HepG2 (cell line): Measurements from ENCODE around the gene ASB14. TPM values are rescaled to one million over a fixed set of nuclear protein-coding genes. Genes with fewer than 3 reads are reported as not detected.

Experiments used
- CENPX ChIP-seq: sonication (generic); formaldehyde crosslinking; IDR thresholded peaks from 2 replicates; pipeline ENCODE4 v1.9.0; 2021; ENCODE audit warnings: mild to moderate bottlenecking, missing genetic modification reagents, moderate library complexity
- ETV5 ChIP-seq: IDR thresholded peaks from 2 replicates; pipeline ENCODE4 v1.6.1; 2018; ENCODE audit warnings: missing biosample characterization, missing genetic modification reagents, inconsistent platforms, borderline replicate concordance
- HES4 ChIP-seq: sonication (generic); formaldehyde crosslinking; IDR thresholded peaks from 2 replicates; pipeline ENCODE4 v1.9.0; 2021; ENCODE audit warnings: mild to moderate bottlenecking, missing genetic modification reagents, borderline replicate concordance
- MLX ChIP-seq: IDR thresholded peaks from 2 replicates; pipeline ENCODE4 v1.6.1; 2016
- SSRP1 ChIP-seq: IDR thresholded peaks from 2 replicates; pipeline ENCODE4 v1.6.1; 2016; ENCODE audit warnings: control low read depth
- ZBTB21 ChIP-seq: sonication (generic); formaldehyde crosslinking; IDR thresholded peaks from 2 replicates; pipeline ENCODE4 v1.4.0; 2020; ENCODE audit warnings: missing genetic modification reagents
- ZFP1 ChIP-seq: IDR thresholded peaks from 2 replicates; pipeline ENCODE4 v1.6.1; 2016
- ZFP90 ChIP-seq: sonication (generic); formaldehyde crosslinking; IDR thresholded peaks from 2 replicates; pipeline ENCODE4 v1.8.0; 2022; ENCODE audit warnings: missing genetic modification reagents, mild to moderate bottlenecking, inconsistent platforms, borderline replicate concordance
- ZMYM2 ChIP-seq: sonication (generic); formaldehyde crosslinking; IDR thresholded peaks from 2 replicates; pipeline ENCODE4 v1.8.0; 2022; ENCODE audit warnings: mild to moderate bottlenecking, missing genetic modification reagents
- ZMYM4 ChIP-seq: sonication (generic); formaldehyde crosslinking; IDR thresholded peaks from 2 replicates; pipeline ENCODE4 v1.8.1; 2023; ENCODE audit warnings: mild to moderate bottlenecking, missing genetic modification reagents
- ZNF17 ChIP-seq: sonication (generic); formaldehyde crosslinking; IDR thresholded peaks from 2 replicates; pipeline ENCODE4 v1.5.0; 2020; ENCODE audit warnings: mild to moderate bottlenecking, missing genetic modification reagents
- ZNF441 ChIP-seq: sonication (generic); formaldehyde crosslinking; IDR thresholded peaks from 2 replicates; pipeline ENCODE4 v1.7.0; 2021; ENCODE audit warnings: missing genetic modification reagents, borderline replicate concordance
- ZNF556 ChIP-seq: sonication (generic); formaldehyde crosslinking; IDR thresholded peaks from 2 replicates; pipeline ENCODE4 v1.4.0; 2020; ENCODE audit warnings: mild to moderate bottlenecking, missing genetic modification reagents, borderline replicate concordance
- ZNF740 ChIP-seq: sonication (generic); formaldehyde crosslinking; IDR thresholded peaks from 2 replicates; pipeline ENCODE4 v1.4.0; 2020; ENCODE audit warnings: missing genetic modification reagents
- polyA plus RNA-seq, 8 experiments: library from polyadenylated mRNA; depleted of rRNA in 3 of 8; stranded (reverse) in 7 of 8; unstranded in 1 of 8; fragments of >200 nt; fragmentation: Illumina TruSeq in 4 of 8; extraction: Trizol in 4 of 8; gene quantifications; 2 replicates each; pipeline versions ENCODE4 v1.2.1 to v1.2.3, GENCODE V29; 2011 to 2016; ENCODE audit warnings: low read depth in 4 of 8, missing spikeins in 1 of 8, mixed read lengths in 1 of 8; ENCODE audit not compliant: insufficient read depth in 1 of 8
- total RNA-seq, 5 experiments: library from RNA; depleted of rRNA; stranded (reverse); fragments of >200 nt; fragmentation: Illumina TruSeq; extraction: Trizol; gene quantifications; 2 replicates each; pipeline ENCODE4 v1.2.3, GENCODE V29; 2016; ENCODE audit warnings: low read depth in 1 of 5
- TF ChIP-seq, protein P1 (sequence below): sonication (generic); formaldehyde crosslinking; IDR thresholded peaks from 2 replicates; pipeline ENCODE4 v1.4.0; 2020; ENCODE audit warnings: missing genetic modification reagents
- TF ChIP-seq, protein P2 (sequence below): sonication (generic); formaldehyde crosslinking; IDR thresholded peaks from 2 replicates; pipeline ENCODE4 v1.4.0; 2020; ENCODE audit warnings: missing genetic modification reagents, borderline replicate concordance
- TF ChIP-seq, protein P3 (sequence below), 2 experiments: IDR thresholded peaks; 2 replicates each; pipeline ENCODE4 v1.6.1; 2011 to 2012; ENCODE audit warnings: low read length in 2 of 2, borderline replicate concordance in 1 of 2, low read depth in 1 of 2, mild to moderate bottlenecking in 1 of 2, moderate library complexity in 1 of 2

The ASB14 gene
- total and polyA plus RNA-seq, 2 of the 13 experiments (the other 11 are each of a cell fraction or from before 2014, with no cell fraction given): not detected

DNA sequence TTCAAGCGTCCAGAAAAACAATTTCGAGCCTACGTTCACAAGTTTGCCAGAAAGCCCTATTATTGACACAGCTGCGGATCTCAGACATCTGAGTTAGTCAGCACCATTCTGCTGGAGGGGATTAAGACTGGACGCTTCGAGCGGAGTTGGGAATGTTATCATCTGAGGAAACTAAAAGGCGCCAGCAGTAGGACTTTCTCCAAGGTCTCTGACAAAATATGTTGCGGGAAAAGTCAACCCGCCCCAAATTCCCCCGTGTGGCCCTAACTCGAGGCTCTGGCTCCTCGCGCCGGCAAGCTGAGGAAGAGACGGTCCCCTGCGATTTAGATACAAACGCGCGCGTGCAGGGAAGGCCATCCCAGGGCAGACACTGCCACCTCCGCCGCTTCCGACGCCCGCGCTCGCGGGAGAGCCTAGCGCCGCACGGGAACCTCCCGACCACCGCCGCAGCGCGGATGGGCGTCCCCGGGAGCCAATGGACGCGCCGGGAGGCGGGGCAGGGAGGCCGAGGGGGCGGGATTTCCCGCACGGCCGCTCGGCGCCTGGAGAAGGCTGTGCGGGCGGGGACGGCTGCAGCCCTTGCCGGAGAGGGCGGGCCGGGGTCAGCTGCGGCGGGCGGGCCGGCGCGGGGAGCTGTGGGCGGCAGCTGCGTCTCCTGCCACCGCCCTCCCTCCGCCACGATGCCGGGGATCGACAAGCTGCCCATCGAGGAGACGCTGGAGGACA, 65.1 kb downstream of the ASB14 start, which contains the start of gene APPL1 (continued):
- TF ChIP-seq ZMYM4 (CRISPR knock-in tag) (peak; percentile 67), ZFP1 (CRISPR knock-in tag) (no peak), CENPX (CRISPR knock-in tag) (no peak), ZBTB21 (CRISPR knock-in tag) (no peak), ETV5 (CRISPR knock-in tag) (peak; percentile 69), ZNF441 (CRISPR knock-in tag) (peak; percentile 90; the same call in 1 of the 2 replicates), ZFP90 (no peak; the same call in none of the 2 replicates), ZNF556 (CRISPR knock-in tag) (peak; percentile 51; the same call in 1 of the 2 replicates), HES4 (CRISPR knock-in tag) (peak; percentile 56; the same call in 1 of the 2 replicates), ZMYM2 (CRISPR knock-in tag) (0 out of 2 replicates have a peak, but pooled peaks have one; percentile 37), SSRP1 (no peak), ZNF17 (CRISPR knock-in tag) (no peak), MLX (CRISPR knock-in tag) (no peak), ZNF740 (CRISPR knock-in tag) (no peak)
- TF ChIP-seq, protein P1, sequence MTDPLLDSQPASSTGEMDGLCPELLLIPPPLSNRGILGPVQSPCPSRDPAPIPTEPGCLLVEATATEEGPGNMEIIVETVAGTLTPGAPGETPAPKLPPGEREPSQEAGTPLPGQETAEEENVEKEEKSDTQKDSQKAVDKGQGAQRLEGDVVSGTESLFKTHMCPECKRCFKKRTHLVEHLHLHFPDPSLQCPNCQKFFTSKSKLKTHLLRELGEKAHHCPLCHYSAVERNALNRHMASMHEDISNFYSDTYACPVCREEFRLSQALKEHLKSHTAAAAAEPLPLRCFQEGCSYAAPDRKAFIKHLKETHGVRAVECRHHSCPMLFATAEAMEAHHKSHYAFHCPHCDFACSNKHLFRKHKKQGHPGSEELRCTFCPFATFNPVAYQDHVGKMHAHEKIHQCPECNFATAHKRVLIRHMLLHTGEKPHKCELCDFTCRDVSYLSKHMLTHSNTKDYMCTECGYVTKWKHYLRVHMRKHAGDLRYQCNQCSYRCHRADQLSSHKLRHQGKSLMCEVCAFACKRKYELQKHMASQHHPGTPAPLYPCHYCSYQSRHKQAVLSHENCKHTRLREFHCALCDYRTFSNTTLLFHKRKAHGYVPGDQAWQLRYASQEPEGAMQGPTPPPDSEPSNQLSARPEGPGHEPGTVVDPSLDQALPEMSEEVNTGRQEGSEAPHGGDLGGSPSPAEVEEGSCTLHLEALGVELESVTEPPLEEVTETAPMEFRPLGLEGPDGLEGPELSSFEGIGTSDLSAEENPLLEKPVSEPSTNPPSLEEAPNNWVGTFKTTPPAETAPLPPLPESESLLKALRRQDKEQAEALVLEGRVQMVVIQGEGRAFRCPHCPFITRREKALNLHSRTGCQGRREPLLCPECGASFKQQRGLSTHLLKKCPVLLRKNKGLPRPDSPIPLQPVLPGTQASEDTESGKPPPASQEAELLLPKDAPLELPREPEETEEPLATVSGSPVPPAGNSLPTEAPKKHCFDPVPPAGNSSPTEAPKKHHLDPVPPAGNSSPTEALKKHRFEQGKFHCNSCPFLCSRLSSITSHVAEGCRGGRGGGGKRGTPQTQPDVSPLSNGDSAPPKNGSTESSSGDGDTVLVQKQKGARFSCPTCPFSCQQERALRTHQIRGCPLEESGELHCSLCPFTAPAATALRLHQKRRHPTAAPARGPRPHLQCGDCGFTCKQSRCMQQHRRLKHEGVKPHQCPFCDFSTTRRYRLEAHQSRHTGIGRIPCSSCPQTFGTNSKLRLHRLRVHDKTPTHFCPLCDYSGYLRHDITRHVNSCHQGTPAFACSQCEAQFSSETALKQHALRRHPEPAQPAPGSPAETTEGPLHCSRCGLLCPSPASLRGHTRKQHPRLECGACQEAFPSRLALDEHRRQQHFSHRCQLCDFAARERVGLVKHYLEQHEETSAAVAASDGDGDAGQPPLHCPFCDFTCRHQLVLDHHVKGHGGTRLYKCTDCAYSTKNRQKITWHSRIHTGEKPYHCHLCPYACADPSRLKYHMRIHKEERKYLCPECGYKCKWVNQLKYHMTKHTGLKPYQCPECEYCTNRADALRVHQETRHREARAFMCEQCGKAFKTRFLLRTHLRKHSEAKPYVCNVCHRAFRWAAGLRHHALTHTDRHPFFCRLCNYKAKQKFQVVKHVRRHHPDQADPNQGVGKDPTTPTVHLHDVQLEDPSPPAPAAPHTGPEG: peak; percentile 99
- TF ChIP-seq, protein P2, sequence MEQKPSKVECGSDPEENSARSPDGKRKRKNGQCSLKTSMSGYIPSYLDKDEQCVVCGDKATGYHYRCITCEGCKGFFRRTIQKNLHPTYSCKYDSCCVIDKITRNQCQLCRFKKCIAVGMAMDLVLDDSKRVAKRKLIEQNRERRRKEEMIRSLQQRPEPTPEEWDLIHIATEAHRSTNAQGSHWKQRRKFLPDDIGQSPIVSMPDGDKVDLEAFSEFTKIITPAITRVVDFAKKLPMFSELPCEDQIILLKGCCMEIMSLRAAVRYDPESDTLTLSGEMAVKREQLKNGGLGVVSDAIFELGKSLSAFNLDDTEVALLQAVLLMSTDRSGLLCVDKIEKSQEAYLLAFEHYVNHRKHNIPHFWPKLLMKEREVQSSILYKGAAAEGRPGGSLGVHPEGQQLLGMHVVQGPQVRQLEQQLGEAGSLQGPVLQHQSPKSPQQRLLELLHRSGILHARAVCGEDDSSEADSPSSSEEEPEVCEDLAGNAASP (CRISPR knock-in tag): peak; percentile 87
- TF ChIP-seq, protein P3, sequence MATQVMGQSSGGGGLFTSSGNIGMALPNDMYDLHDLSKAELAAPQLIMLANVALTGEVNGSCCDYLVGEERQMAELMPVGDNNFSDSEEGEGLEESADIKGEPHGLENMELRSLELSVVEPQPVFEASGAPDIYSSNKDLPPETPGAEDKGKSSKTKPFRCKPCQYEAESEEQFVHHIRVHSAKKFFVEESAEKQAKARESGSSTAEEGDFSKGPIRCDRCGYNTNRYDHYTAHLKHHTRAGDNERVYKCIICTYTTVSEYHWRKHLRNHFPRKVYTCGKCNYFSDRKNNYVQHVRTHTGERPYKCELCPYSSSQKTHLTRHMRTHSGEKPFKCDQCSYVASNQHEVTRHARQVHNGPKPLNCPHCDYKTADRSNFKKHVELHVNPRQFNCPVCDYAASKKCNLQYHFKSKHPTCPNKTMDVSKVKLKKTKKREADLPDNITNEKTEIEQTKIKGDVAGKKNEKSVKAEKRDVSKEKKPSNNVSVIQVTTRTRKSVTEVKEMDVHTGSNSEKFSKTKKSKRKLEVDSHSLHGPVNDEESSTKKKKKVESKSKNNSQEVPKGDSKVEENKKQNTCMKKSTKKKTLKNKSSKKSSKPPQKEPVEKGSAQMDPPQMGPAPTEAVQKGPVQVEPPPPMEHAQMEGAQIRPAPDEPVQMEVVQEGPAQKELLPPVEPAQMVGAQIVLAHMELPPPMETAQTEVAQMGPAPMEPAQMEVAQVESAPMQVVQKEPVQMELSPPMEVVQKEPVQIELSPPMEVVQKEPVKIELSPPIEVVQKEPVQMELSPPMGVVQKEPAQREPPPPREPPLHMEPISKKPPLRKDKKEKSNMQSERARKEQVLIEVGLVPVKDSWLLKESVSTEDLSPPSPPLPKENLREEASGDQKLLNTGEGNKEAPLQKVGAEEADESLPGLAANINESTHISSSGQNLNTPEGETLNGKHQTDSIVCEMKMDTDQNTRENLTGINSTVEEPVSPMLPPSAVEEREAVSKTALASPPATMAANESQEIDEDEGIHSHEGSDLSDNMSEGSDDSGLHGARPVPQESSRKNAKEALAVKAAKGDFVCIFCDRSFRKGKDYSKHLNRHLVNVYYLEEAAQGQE (IDR thresholded peaks at IDR 0.05; ENCODE audit: borderline replicate concordance in 1 of 2, low read depth in 1 of 2, low read length in 2 of 2): peak in 1 of 2 experiments; percentile 32; a peak in 1 of 4 replicates
